Esophagus muscularis mucosa (tissue), 4 donors: Measurements from ENCODE around the gene BBX. TPM values are rescaled to one million over a fixed set of nuclear protein-coding genes. Genes with fewer than 3 reads are reported as not detected.

Experiments used
- DNase-seq: peaks from one replicate; pipeline ENCODE4 v3.0.0-alpha.2; 2017; ENCODE audit errors: extremely low spot score
- H3K27ac ChIP-seq, 4 donors: fragments of 200-600 bp; sonication (generic); replicated peaks in 1 of 4; 1 replicate in 3 of 4; 2 replicates in 1 of 4; pipeline ENCODE4 v1.5.1; 2016 to 2019; ENCODE audit warnings: mild to moderate bottlenecking in 1 of 4
- H3K27me3 ChIP-seq, 4 donors: fragments of 200-600 bp; sonication (generic); one replicate each; pipeline versions ENCODE4 v1.5.1 to v1.6.0; 2016 to 2019
- H3K36me3 ChIP-seq, 4 donors: fragments of 200-600 bp; sonication (generic); one replicate each; pipeline ENCODE4 v1.5.1; 2016 to 2019
- H3K4me1 ChIP-seq, 4 donors: fragments of 200-600 bp; sonication (generic); one replicate each; pipeline ENCODE4 v1.5.1; 2016 to 2019
- H3K4me3 ChIP-seq, 4 donors: fragments of 200-600 bp; sonication (generic); 1 replicate in 2 of 4; 2 replicates in 2 of 4; pipeline ENCODE4 v1.5.1; 2016 to 2019; ENCODE audit warnings: mild to moderate bottlenecking in 4 of 4, moderate library complexity in 1 of 4
- H3K9me3 ChIP-seq, 4 donors: fragments of 200-600 bp; sonication (generic); 1 replicate in 3 of 4; 2 replicates in 1 of 4; pipeline ENCODE4 v1.5.1; 2016 to 2019
- CTCF ChIP-seq, 3 experiments: fragments of 200-600 bp in 2 of 3; fragments of 450-650 bp in 1 of 3; sonication (generic) in 2 of 3; IDR thresholded peaks; one replicate each; pipeline ENCODE4 v1.5.1; 2017 to 2019; ENCODE audit warnings: antibody characterized with exemption in 3 of 3, mild to moderate bottlenecking in 2 of 3, moderate library complexity in 1 of 3
- EP300 ChIP-seq: sonication (generic); formaldehyde crosslinking; IDR thresholded peaks from one replicate; pipeline ENCODE4 v1.6.1; 2017; ENCODE audit warnings: antibody characterized with exemption
- POLR2A ChIP-seq: fragments of 450-650 bp; IDR thresholded peaks from one replicate; pipeline ENCODE4 v1.6.1; 2017; ENCODE audit warnings: antibody characterized with exemption, moderate library complexity, mild to moderate bottlenecking, low read depth
- POLR2AphosphoS5 ChIP-seq, 2 donors: sonication (generic); formaldehyde crosslinking; IDR thresholded peaks; one replicate each; pipeline ENCODE4 v1.6.1; 2017; ENCODE audit warnings: antibody characterized with exemption in 2 of 2
- WGBS: methylation state at CpG from one replicate; pipeline ENCODE4 v1.1.5; 2018; 5-methylcytosine and 5-hydroxymethylcytosine counted together
- intact Hi-C: fragments of 100-400 bp; cut with DNase I; formaldehyde crosslinking; loops from one replicate; pipeline ENCODE4 v1.15.1; 2023
- total RNA-seq, 4 donors: library from RNA; depleted of rRNA; stranded (reverse); fragments of >200 nt; gene quantifications; one replicate each; pipeline versions ENCODE4 v1.1.0 to v1.2.1, GENCODE V29; 2016

The BBX gene
- total RNA-seq, 4 donors from 2014 or later: 49.2 to 78.9 (median 77.9) TPM

GRCh38 chr3:107627962-107628542, 105.3 kb downstream of the BBX start:
- Histone ChIP-seq H3K27me3 (no peaks in the 10 kb centered on the region), H3K27ac (no peak overlapping the region), H3K4me1 (peaks cover 0 to 24% (median 6%) of the 10 kb centered on the region in 4 donors), H3K36me3 (no peaks in the 10 kb centered on the region), H3K4me3 (no peak overlapping the region), H3K9me3 (no peaks in the 10 kb centered on the region)
- DNase-seq: no peak
- no peak for TF ChIP-seq EP300
- TF ChIP-seq POLR2A: no peak
- no peak for TF ChIP-seq POLR2AphosphoS5 (IDR thresholded peaks at IDR 0.05)
- TF ChIP-seq CTCF (IDR thresholded peaks at IDR 0.05): no peak
- intact Hi-C loops: no loop called here

GRCh38 chr3:107629566-107629965, 106.8 kb downstream of the BBX start:
- H3K4me3 ChIP-seq: no peak overlapping the region
- no peaks in the 10 kb centered on the region for H3K9me3 ChIP-seq
- 87% methylated on average over 4 of the region's 4 CpGs for WGBS
- no peaks in the 10 kb centered on the region for H3K27me3 ChIP-seq
- TF ChIP-seq POLR2A (no peak), POLR2AphosphoS5 (IDR thresholded peaks at IDR 0.05) (no peak), CTCF (IDR thresholded peaks at IDR 0.05) (no peak), EP300 (no peak)
- intact Hi-C loops: no loop called here
- H3K27ac ChIP-seq: no peak overlapping the region
- H3K4me1 ChIP-seq: peaks cover 0 to 29% (median 11%) of the 10 kb centered on the region in 4 donors
- DNase-seq: no peak
- no peaks in the 10 kb centered on the region for H3K36me3 ChIP-seq

GRCh38 chr3:107630779-107631178, 108.0 kb downstream of the BBX start:
- Histone ChIP-seq H3K4me3 (no peak overlapping the region), H3K27me3 (no peaks in the 10 kb centered on the region), H3K9me3 (no peaks in the 10 kb centered on the region), H3K27ac (no peak overlapping the region), H3K36me3 (no peaks in the 10 kb centered on the region), H3K4me1 (peaks cover 0 to 29% (median 11%) of the 10 kb centered on the region in 4 donors)
- no peak for TF ChIP-seq CTCF (IDR thresholded peaks at IDR 0.05)
- TF ChIP-seq EP300: no peak
- TF ChIP-seq POLR2AphosphoS5 (IDR thresholded peaks at IDR 0.05): no peak
- TF ChIP-seq POLR2A: no peak
- intact Hi-C loops: no loop called here
- DNase-seq: no peak

GRCh38 chr3:107632576-107632975, 109.8 kb downstream of the BBX start:
- Histone ChIP-seq H3K9me3 (no peaks in the 10 kb centered on the region), H3K27me3 (no peaks in the 10 kb centered on the region), H3K36me3 (no peaks in the 10 kb centered on the region), H3K27ac (no peak overlapping the region), H3K4me1 (peaks cover 0 to 29% (median 11%) of the 10 kb centered on the region in 4 donors), H3K4me3 (no peak overlapping the region)
- TF ChIP-seq POLR2AphosphoS5 (IDR thresholded peaks at IDR 0.05): no peak
- no peak for TF ChIP-seq POLR2A
- no peak for TF ChIP-seq EP300
- TF ChIP-seq CTCF (IDR thresholded peaks at IDR 0.05): no peak
- WGBS: 93% methylated on average over 2 of the region's 2 CpGs
- no peak for DNase-seq
- intact Hi-C loops: no loop called here
